ENCODE data around the gene AMN.

The AMN gene

DNA sequence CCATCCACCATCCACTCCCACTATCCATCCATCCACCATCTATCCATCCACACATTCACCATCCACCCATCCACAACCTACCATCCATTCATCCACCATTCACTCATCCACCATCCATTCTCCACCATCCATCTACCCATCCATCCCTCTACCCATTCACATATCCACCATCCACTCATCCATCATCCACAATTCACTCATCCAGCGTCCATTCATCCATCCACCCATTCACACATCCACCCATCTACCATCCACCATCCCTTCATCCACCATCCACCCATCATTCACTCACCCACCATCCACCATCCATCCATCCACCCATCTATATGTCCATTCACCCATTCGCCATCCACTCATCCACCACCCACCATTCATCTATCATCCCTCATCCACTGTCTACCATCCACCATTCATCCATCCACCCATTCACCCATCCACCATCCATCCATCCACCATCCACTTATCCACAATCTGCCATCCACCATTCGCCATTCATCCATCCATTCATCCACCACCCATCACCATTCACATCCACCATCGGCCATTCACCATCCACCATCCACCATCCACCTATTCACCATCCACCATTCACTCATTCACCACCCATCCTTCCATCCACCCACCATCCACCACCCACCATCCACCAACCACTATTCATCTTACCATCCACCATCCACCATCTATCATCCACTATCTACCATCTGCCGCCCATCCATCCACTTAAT, 2.0 kb upstream of the AMN start:
- TF ChIP-seq, protein P1, sequence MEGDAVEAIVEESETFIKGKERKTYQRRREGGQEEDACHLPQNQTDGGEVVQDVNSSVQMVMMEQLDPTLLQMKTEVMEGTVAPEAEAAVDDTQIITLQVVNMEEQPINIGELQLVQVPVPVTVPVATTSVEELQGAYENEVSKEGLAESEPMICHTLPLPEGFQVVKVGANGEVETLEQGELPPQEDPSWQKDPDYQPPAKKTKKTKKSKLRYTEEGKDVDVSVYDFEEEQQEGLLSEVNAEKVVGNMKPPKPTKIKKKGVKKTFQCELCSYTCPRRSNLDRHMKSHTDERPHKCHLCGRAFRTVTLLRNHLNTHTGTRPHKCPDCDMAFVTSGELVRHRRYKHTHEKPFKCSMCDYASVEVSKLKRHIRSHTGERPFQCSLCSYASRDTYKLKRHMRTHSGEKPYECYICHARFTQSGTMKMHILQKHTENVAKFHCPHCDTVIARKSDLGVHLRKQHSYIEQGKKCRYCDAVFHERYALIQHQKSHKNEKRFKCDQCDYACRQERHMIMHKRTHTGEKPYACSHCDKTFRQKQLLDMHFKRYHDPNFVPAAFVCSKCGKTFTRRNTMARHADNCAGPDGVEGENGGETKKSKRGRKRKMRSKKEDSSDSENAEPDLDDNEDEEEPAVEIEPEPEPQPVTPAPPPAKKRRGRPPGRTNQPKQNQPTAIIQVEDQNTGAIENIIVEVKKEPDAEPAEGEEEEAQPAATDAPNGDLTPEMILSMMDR (IDR thresholded peaks at IDR 0.05): no peak
- no peak for DNase-seq (ENCODE audit: low spot score)
- Histone ChIP-seq H3K4me3 (no peak overlapping the region), H3K27ac (no peak overlapping the region)

DNA sequence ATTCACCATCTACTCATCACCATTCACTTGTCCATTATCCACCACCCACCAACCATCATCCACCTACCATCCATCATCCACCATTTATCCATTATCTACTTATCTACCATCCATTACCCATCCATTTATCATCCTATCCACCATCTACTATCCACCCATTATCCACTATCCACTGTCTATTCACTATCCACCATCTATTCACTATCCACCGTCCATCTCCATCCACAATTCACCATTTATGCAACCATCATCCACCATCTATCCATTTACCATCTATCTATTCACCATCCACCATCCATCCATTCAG, 1.5 kb upstream of the AMN start:
- DNase-seq (ENCODE audit: low spot score): no peak
- TF ChIP-seq, protein P1 (IDR thresholded peaks at IDR 0.05): no peak
- Histone ChIP-seq H3K4me3 (no peak overlapping the region), H3K27ac (no peak overlapping the region)

DNA sequence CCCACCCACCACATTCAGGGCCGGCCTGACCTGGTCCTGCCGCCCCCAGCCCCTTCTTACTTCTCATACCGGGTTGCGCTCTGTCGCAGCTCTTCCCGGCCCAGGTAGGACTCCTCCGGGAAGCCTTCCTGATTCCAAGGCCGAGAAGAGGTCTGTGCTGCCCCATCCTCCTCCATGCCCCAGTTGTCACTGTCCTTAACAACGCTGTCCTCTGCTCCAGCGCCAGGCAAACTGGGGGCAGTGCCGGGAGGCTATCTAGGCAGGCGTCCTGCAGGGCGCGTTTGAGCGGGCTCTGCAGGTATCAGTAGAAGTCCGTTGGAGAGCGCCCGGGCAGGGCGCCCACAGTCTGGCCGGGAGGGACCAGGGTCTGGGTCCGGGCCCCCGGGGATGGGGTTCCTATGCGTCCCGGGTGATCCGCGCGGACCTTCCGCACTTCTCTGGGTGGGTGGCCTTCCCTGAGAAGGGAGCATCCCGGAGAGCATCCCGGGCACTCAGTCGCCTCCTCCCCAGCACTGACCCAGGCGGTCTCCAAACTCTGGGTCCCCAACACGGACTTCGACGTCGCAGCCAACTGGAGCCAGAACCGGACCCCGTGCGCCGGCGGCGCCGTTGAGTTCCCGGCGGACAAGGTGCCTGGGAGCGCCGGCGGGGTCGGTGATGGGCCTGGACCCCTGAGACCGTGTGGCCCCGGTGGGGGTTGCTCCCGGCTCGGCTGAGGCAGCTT, 900 bp downstream of the AMN start:
- TF ChIP-seq, protein P1 (IDR thresholded peaks at IDR 0.05): no peak
- DNase-seq (ENCODE audit: low spot score): no peak
- Histone ChIP-seq H3K4me3 (no peak overlapping the region), H3K27ac (no peak overlapping the region)

- no peak overlapping the region for H3K27ac ChIP-seq
- H3K4me3 ChIP-seq: no peak overlapping the region
- no peak for DNase-seq (ENCODE audit: low spot score)
- TF ChIP-seq, protein P1 (IDR thresholded peaks at IDR 0.05): no peak
Observed at GRCh38 chr14:102923925-102924486, 1.5 kb downstream of the AMN start.

DNA sequence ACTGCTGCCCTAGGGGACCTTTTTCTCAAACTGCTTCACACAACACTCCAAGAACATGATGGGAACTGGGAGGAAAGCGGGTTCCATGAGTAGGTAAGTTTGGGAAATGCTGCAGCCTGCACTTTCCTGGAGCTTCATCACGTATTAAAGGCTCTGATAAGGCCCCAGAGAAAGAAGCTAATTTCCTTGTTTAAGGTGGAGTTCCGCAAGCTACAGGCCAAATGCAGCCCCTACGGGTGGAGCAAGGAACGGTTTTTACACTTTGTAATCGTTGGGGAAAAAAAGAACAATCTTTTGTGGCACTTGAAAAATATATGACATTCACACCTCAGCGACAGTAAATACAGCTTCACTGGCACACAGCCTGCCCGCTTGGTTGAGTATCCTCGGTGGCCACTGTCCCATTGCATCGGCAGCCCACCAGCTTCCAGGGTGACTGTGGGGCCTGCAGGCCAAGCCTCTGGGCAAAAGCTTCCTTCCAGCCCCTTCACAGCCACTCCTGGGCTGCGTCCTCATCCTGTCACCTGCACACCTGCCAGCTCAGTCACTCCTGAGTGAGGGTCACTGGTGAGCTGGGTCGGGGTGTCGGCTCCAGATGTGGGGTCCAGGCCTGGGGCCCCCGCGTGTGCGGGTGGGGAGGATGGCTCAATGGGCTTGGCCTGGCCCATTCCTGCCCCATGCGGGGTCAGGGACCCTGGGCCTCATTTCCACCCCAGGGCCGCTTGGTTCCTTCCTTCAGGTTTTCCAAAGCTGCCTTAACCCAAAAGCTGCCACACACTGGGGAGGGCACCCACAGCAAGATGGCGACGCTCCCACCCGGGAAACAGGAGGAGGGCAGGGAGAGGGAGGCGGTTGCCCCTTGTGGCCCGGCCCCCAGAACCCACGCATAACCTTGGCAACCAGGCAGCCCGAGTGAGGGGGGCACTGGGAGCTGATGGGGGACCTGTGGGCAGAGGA, 2.4 kb downstream of the AMN start:
- H3K4me3 ChIP-seq: no peak overlapping the region
- no peak overlapping the region for H3K27ac ChIP-seq
- no peak for DNase-seq (ENCODE audit: low spot score)
- TF ChIP-seq, protein P1 (IDR thresholded peaks at IDR 0.05): no peak

GRCh38 chr14:102925646-102926045, 3.2 kb downstream of the AMN start:
- H3K27ac ChIP-seq: no peak overlapping the region
- TF ChIP-seq, protein P1 (IDR thresholded peaks at IDR 0.05): no peak
- DNase-seq (ENCODE audit: low spot score): no peak
- no peak overlapping the region for H3K4me3 ChIP-seq
